ENCODE measurements around the gene NT5DC1. TPM values are rescaled to one million over a fixed set of nuclear protein-coding genes. Genes with fewer than 3 reads are reported as not detected.
A peak's percentile ranks its signal among the peaks of the same experiment; 100 is the strongest.

The NT5DC1 gene
- polyA plus RNA-seq, 2 of the 4 experiments (the other 2 are of a cell fraction), result 26.9 to 31.5 TPM

GRCh38 chr6:116279232-116280160, 178.8 kb downstream of the NT5DC1 start, which contains the start of gene TSPYL1 (continued):
- peak; percentile 90 for TF ChIP-seq CHD2 (IDR thresholded peaks at IDR 0.05; ENCODE audit: low read length, partially characterized antibody)
- TF ChIP-seq MAFK (IDR thresholded peaks at IDR 0.05; ENCODE audit: partially characterized antibody), result peak; percentile 70
- TF ChIP-seq RARB (CRISPR knock-in tag; IDR thresholded peaks at IDR 0.05), result no peak
- TF ChIP-seq REST (IDR thresholded peaks at IDR 0.05), result peak; percentile 83
- no peak for TF ChIP-seq CBX2 (IDR thresholded peaks at IDR 0.05; ENCODE audit: borderline replicate concordance, low read depth)

DNA sequence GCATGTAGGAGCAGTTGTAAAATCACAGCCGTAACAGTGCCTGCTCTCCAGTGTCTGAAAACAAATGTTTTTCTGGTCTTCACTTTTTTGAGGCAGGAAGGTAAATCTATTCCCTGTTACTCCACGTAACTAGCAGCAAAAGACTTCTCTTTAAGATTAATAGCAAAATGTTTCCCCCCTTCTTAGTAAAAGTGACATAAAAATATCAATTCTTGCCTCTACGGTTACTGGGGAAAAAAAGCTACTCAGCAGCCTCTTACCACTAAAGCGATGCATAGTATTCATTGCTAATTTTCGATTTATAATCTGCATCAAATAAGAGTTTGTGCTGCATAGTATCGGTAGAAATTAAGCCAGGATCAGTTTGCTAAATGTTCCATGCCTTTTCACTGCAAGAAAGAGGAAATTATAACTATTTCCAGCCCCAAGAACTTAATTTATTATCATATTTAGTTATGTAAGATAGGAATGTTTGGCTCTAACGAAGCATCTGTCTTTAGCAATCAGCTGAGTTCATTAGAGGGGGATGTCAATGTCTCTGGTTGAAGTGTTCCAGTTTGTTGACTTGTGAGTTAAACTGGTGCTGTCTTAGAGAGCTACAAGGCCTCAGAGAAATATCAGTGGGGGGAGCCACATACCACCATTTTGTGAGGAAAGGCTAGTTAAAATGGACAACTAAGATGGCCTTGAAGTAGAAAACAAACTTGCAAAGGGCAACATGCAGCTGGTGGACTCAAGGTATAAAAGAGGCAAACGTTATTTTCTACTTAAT, 179.7 kb downstream of the NT5DC1 start:
- FAIRE-seq (no peak), ATAC-seq (no peak), DNase-seq (ENCODE audit: low read depth in 1 of 2, low spot score in 1 of 2) (peak in 1 of 2 experiments; percentile 18)
- H3K4me2 ChIP-seq, result peak overlapping the region; percentile 74
- H3K27ac ChIP-seq, result peak overlapping the region; percentile 94 to 97
- peak overlapping the region; percentile 100 for H3K4me3 ChIP-seq
- 3% methylated on average over 8 of the region's 8 CpGs for WGBS (ENCODE audit: missing lambda C conversion rate)
- ChIA-PET POLR2A (interaction anchor here (0.6 to 1.8 kb wide), 7 partner anchors 8 to 290 kb away, joined by 3 to 11 read pairs (median 5); partner anchors contain the start of genes CALHM5, DSE, NT5DC1 and RWDD1), CTCF (interaction anchor here (0.6 to 3.8 kb wide), 7 partner anchors 8 to 291 kb away, joined by 3 to 15 read pairs (median 4); partner anchors contain the start of genes CALHM5 and RWDD1)
- TF ChIP-seq POLR2AphosphoS2 (conservative IDR thresholded peaks at IDR 0.05; ENCODE audit: low read length) (no peak), KDM5A (IDR thresholded peaks at IDR 0.05) (no peak), FOSL2 (IDR thresholded peaks at IDR 0.05) (no peak), FOSL2 (CRISPR knock-in tag; IDR thresholded peaks at IDR 0.05) (no peak), CHD2 (IDR thresholded peaks at IDR 0.05; ENCODE audit: low read length, partially characterized antibody) (no peak), PBX3 (IDR thresholded peaks at IDR 0.05) (no peak), EHMT2 (IDR thresholded peaks at IDR 0.05; ENCODE audit: low read depth) (0 out of 2 replicates have a peak, but pooled peaks have one; percentile 44)
- no peaks in the 10 kb centered on the region for H3K9me3 ChIP-seq
- H3K4me1 ChIP-seq, result peaks cover 32% of the 10 kb centered on the region

- Histone ChIP-seq H3K9me3 (no peaks in the 10 kb centered on the region), H3K4me1 (peaks cover 31% of the 10 kb centered on the region), H3K4me3 (no peak overlapping the region), H3K27ac (peak overlapping the region in 1 of 2 experiments; percentile 97; a peak in 2 of 6 replicates), H3K4me2 (peak overlapping the region; percentile 74)
- CTCF ChIA-PET, result interaction anchor here (0.9 to 1.3 kb wide), 4 partner anchors 12 to 290 kb away, joined by 3 to 6 read pairs (median 4); partner anchors contain the start of genes CALHM5 and RWDD1
- FAIRE-seq, result no peak
- 80% methylated on average over 5 of the region's 5 CpGs for WGBS (ENCODE audit: missing lambda C conversion rate)
- ATAC-seq, result no peak
- DNase-seq (ENCODE audit: low read depth in 1 of 2, low spot score in 1 of 2), result no peak
- TF ChIP-seq ZNF302 (CRISPR knock-in tag; IDR thresholded peaks at IDR 0.05) (no peak), MAX (IDR thresholded peaks at IDR 0.05) (no peak), POLR2A (IDR thresholded peaks at IDR 0.05; ENCODE audit: low read length) (no peak), RAD21 (conservative IDR thresholded peaks at IDR 0.05 in 1 of 2, IDR thresholded peaks at IDR 0.05 in 1 of 2) (no peak)
- TF ChIP-seq, protein P1, sequence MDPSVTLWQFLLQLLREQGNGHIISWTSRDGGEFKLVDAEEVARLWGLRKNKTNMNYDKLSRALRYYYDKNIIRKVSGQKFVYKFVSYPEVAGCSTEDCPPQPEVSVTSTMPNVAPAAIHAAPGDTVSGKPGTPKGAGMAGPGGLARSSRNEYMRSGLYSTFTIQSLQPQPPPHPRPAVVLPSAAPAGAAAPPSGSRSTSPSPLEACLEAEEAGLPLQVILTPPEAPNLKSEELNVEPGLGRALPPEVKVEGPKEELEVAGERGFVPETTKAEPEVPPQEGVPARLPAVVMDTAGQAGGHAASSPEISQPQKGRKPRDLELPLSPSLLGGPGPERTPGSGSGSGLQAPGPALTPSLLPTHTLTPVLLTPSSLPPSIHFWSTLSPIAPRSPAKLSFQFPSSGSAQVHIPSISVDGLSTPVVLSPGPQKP (IDR thresholded peaks at IDR 0.05; ENCODE audit: low read depth, low read length), result no peak
- POLR2A ChIA-PET, result no interaction called here
Observed at GRCh38 chr6:116280933-116281316, 180.3 kb downstream of the NT5DC1 start.

Measured in A549 (cell line).